ENCODE results near the gene KCNT1.

The KCNT1 gene

GRCh38 chr9:135758056-135758455 is 56.1 kb downstream of the KCNT1 start:
- Histone ChIP-seq H4K20me1 (ENCODE audit: control insufficient read depth, insufficient read depth, low read depth, low read length) (no peaks in the 10 kb centered on the region), H3K27ac (ENCODE audit: low read depth, low read length) (no peak overlapping the region), H3K9me3 (ENCODE audit: control insufficient read depth, insufficient read depth, low read length) (no peaks in the 10 kb centered on the region), H3K27me3 (ENCODE audit: control insufficient read depth, low read length) (no peaks in the 10 kb centered on the region), H3K4me3 (ENCODE audit: low read length) (no peak overlapping the region), H3K36me3 (ENCODE audit: control insufficient read depth, low read length) (no peaks in the 10 kb centered on the region), H3K4me1 (ENCODE audit: control insufficient read depth, low read length) (no peaks in the 10 kb centered on the region), H3K9me2 (replicated peaks; ENCODE audit: control insufficient read depth, low read length) (no peaks in the 10 kb centered on the region), H3K79me2 (ENCODE audit: control insufficient read depth, low read length) (no peaks in the 10 kb centered on the region), H3F3A (ENCODE audit: control insufficient read depth, insufficient read depth) (no peaks in the 10 kb centered on the region), H3K4me2 (ENCODE audit: low read length) (no peak overlapping the region)
- TF ChIP-seq CTCF (IDR thresholded peaks at IDR 0.05; ENCODE audit: low read depth, low read length, poor library complexity, severe bottlenecking) (no peak), EZH2phosphoT487 (IDR thresholded peaks at IDR 0.05; ENCODE audit: borderline replicate concordance, low read length) (no peak)

- Histone ChIP-seq H3K9me2 (replicated peaks; ENCODE audit: control insufficient read depth, low read length) (no peaks in the 10 kb centered on the region), H3K4me2 (ENCODE audit: low read length) (no peak overlapping the region), H3K4me3 (ENCODE audit: low read length) (no peak overlapping the region), H3K79me2 (ENCODE audit: control insufficient read depth, low read length) (no peaks in the 10 kb centered on the region), H3F3A (ENCODE audit: control insufficient read depth, insufficient read depth) (no peaks in the 10 kb centered on the region), H3K27ac (ENCODE audit: low read depth, low read length) (no peak overlapping the region), H3K9me3 (ENCODE audit: control insufficient read depth, insufficient read depth, low read length) (no peaks in the 10 kb centered on the region), H3K36me3 (ENCODE audit: control insufficient read depth, low read length) (no peaks in the 10 kb centered on the region), H3K4me1 (ENCODE audit: control insufficient read depth, low read length) (no peaks in the 10 kb centered on the region), H4K20me1 (ENCODE audit: control insufficient read depth, insufficient read depth, low read depth, low read length) (no peaks in the 10 kb centered on the region), H3K27me3 (ENCODE audit: control insufficient read depth, low read length) (no peaks in the 10 kb centered on the region)
- TF ChIP-seq EZH2phosphoT487 (IDR thresholded peaks at IDR 0.05; ENCODE audit: borderline replicate concordance, low read length): no peak
- TF ChIP-seq CTCF (IDR thresholded peaks at IDR 0.05; ENCODE audit: low read depth, low read length, poor library complexity, severe bottlenecking): no peak
These were observed 56.9 kb downstream of the KCNT1 start for GRCh38 chr9:135758870-135759269.

- H3K79me2 ChIP-seq (ENCODE audit: control insufficient read depth, low read length): no peaks in the 10 kb centered on the region
- no peaks in the 10 kb centered on the region for H3K9me2 ChIP-seq (replicated peaks; ENCODE audit: control insufficient read depth, low read length)
- no peaks in the 10 kb centered on the region for H3K27me3 ChIP-seq (ENCODE audit: control insufficient read depth, low read length)
- H3K36me3 ChIP-seq (ENCODE audit: control insufficient read depth, low read length): no peaks in the 10 kb centered on the region
- no peak overlapping the region for H3K4me2 ChIP-seq (ENCODE audit: low read length)
- no peak for TF ChIP-seq CTCF (IDR thresholded peaks at IDR 0.05; ENCODE audit: low read depth, low read length, poor library complexity, severe bottlenecking)
- no peak for TF ChIP-seq EZH2phosphoT487 (IDR thresholded peaks at IDR 0.05; ENCODE audit: borderline replicate concordance, low read length)
- H3K4me1 ChIP-seq (ENCODE audit: control insufficient read depth, low read length): no peaks in the 10 kb centered on the region
- no peak overlapping the region for H3K27ac ChIP-seq (ENCODE audit: low read depth, low read length)
- H3F3A ChIP-seq (ENCODE audit: control insufficient read depth, insufficient read depth): no peaks in the 10 kb centered on the region
- H4K20me1 ChIP-seq (ENCODE audit: control insufficient read depth, insufficient read depth, low read depth, low read length): no peaks in the 10 kb centered on the region
- H3K9me3 ChIP-seq (ENCODE audit: control insufficient read depth, insufficient read depth, low read length): no peaks in the 10 kb centered on the region
- H3K4me3 ChIP-seq (ENCODE audit: low read length): no peak overlapping the region
These were observed 57.8 kb downstream of the KCNT1 start for GRCh38 chr9:135759676-135760300.

Measured in DOHH2 (cell line).